CD4-positive, alpha-beta T cell treated with Interleukin-21 for 1 hour (primary cell): ENCODE results near the gene CCDC148.
A peak's percentile ranks its signal among the peaks of the same experiment; 100 is the strongest.

Experiments used
- DNase-seq: peaks from one replicate; pipeline ENCODE4 v3.0.0-alpha.2; 2020

Gene CCDC148

GRCh38 chr2:158204741-158205165, 251.8 kb downstream of the CCDC148 start:
- DNase-seq, result no peak

DNA sequence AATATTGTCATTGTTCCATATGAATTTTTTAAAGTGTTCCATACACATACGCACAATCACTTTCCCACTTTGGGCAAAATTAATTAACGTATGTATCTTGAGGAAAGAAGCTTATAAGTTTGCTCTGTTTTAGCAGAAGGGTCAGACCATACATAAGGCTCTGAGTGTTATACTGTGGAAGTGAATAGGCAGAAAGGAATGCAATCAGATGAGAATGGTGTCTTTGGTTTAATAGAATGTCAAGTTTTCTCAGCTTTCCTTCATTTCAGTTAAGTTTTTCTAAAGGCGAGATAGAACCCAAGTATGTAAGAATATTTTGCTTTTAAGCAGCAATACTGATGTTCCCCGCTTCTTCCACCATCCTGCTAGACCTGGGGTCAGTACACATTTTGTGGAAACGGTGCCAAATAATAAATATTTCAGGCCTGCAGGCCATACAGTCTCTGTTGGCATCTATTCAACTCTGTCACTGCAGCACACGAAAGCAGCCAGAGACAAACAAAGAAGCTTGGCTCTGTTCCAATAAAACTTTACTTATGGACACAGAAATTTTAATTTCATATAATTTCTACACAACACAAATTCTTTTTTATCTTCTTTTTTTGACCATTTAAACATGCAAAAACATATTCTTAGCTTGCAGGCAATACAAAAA, 254.3 kb downstream of the CCDC148 start:
- DNase-seq, result no peak

- no peak for DNase-seq
These were observed 256.5 kb downstream of the CCDC148 start for GRCh38 chr2:158199928-158200650.

GRCh38 chr2:158197940-158198339, 258.6 kb downstream of the CCDC148 start:
- no peak for DNase-seq

GRCh38 chr2:158194229-158194628, 262.3 kb downstream of the CCDC148 start:
- DNase-seq, result no peak

DNA sequence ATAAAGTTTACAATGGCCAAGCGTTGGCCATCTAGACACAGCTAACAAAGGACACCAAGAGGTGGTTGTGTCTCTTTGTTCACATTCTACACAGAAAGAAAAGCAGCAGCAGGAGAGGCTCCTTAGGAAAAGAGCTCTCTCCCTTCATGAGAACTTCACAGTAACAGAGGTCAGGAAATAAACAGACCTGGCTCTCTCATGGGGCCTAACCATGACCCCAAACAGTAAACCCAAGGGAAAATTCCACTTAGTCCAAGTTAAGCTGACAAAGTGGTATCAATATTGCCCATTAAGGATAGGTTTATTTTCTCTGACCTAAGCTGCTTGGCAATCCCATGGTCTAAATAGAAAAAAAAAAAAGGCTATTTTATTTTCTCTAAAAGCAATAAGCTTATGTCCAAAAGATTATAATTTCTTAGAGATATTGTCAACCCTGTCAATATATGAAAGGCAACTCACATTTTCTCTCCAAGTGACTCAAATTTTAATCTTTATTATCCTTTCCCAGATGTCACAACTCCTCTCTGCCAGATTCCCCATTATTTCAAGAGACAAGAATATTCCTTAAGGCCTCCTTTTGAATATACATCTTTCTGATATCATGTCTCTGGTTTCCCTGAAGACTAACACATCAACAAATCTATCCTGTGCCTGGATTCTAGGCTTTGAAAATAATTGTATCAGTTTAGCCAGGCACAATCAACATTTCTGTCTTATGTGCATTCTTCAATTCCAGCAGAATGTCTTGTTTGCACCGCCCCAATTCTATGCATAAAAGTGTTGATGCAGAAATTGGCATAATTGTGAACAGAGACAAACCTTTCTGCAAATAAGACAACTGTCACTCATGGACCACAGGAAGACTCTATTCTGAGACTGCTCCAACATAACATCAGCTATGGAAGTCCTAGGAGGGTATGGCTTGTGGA, 263.8 kb downstream of the CCDC148 start:
- no peak for DNase-seq

DNA sequence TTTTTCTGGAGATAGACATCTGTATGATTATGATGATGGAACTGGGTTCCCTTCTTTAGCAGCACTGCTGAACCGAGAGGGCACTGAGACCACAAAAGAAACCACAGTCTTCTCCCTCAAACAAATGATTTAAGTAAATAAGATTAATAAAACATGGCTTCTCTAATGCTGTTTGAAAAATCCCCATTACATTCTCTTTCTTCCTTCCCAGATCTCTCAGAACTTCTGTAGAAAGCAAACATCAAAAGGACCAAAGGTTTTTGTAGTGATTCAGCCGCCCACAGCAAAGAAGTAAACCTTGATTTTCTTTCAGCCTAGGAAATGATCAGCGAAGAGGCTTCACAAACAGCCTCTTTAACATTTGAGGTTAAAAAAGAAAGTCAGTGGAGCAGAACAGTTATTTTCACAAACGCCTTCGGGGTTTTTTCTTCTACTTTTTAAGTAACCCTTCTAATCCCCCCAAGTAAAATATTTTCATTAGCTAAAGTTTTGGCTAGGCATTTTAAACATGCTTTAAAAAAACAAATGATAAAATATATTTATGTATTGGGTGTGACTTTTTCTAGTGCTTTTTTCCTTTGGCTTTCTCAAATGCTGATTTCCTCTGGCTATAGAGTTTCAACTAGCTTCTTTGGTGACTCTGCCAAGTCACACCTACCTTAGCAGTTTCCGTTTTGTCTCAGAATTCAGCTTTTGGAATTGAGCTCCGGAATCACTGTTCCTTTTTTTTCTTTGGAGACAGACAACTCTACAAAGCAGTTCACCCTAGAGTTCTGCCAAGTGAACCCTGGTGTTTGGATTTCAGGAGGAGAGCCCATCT, 265.3 kb downstream of the CCDC148 start:
- peak; percentile 38 for DNase-seq

- no peak for DNase-seq
These were observed 267.0 kb downstream of the CCDC148 start for GRCh38 chr2:158189526-158189925.

DNA sequence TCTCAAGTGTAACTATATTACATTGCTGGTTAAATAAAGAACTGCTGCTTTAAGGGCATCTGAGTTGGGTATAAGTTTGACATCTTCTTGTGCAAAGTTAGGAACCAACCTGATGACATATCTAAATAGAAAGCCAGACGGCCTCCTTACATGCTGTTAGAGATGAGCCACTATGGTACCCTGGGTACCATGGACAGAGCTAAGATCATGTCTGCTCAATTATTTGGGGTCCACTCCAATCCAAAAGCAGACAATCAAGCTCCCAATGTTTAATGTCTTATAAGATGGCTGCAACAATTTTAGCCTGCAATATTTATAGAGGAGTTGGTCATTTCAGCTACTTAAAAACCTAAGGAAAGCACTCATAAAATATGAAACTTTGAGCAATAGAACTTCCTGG, 268.6 kb downstream of the CCDC148 start:
- DNase-seq, result no peak

GRCh38 chr2:158184556-158185343, 271.8 kb downstream of the CCDC148 start:
- DNase-seq, result no peak

GRCh38 chr2:158184001-158184400, 272.6 kb downstream of the CCDC148 start:
- no peak for DNase-seq

- no peak for DNase-seq
These were observed 273.8 kb downstream of the CCDC148 start for GRCh38 chr2:158182676-158183295.

GRCh38 chr2:158181171-158181570, 275.4 kb downstream of the CCDC148 start:
- DNase-seq, result no peak

- no peak for DNase-seq
These were observed 276.9 kb downstream of the CCDC148 start for GRCh38 chr2:158179660-158180059.

DNA sequence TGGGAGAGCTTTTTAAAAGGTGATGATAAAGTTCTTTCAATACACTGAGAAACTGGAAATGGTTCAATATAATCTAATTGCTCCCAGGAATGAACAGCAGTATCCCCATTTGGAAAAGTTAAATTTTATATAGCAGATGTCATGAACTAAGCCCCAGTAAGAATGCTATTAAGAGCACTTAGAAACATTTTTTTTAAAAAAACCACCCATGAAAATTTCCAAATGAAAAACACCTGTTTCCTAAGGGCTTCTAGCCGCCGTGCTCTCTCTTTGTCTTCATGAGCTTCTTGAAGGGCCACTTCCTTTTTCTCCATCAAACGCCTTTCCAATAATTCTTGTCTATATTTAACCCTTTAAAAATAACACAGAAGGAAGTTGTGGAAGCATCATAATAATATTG, 277.9 kb downstream of the CCDC148 start:
- DNase-seq, result no peak

- no peak for DNase-seq
These were observed 281.6 kb downstream of the CCDC148 start for GRCh38 chr2:158174956-158175355.

- no peak for DNase-seq
These were observed 282.1 kb downstream of the CCDC148 start for GRCh38 chr2:158174495-158174894.

GRCh38 chr2:158172719-158173118, 283.8 kb downstream of the CCDC148 start:
- DNase-seq, result no peak

- DNase-seq, result no peak
These were observed 302.0 kb downstream of the CCDC148 start for GRCh38 chr2:158154596-158154995.

- DNase-seq, result no peak
These were observed 303.1 kb downstream of the CCDC148 start for GRCh38 chr2:158153270-158154015.
